ENCODE results near the gene MED8. TPM values are rescaled to one million over a fixed set of nuclear protein-coding genes. Genes with fewer than 3 reads are reported as not detected.

Gene MED8
- total and polyA plus RNA-seq, 9 of the 15 experiments (the other 6 are each of a cell fraction or from before 2014, with no cell fraction given) = 23.0 to 120 (median 56.4) TPM

Small RNA genes within 50 kb of the gene (microRNA-seq; reads per million reads assigned to microRNA genes)
- 0.82 reads per million for gene MIR6734 (ENCODE audit: borderline microRNAs expressed)

Other genes with a start within 250 kb of the MED8 start
Only the 7 nearest of the 11 such genes appear.
- gene C1orf210, start 104.2 kb downstream of the MED8 start, total RNA-seq (2014; rRNA removed) = not detected in 2 replicates
- not detected in 2 replicates for gene C1orf210, start 104.2 kb downstream of the MED8 start, total RNA-seq (2014; rRNA removed; fragmentation: Illumina TruSeq; extraction: Trizol)
- not detected in 2 replicates for gene C1orf210, start 104.2 kb downstream of the MED8 start, total RNA-seq (2015; rRNA removed; fragmentation: Illumina TruSeq; extraction: Trizol)
- gene C1orf210, start 104.2 kb downstream of the MED8 start, total RNA-seq (2021) = not detected in 2 replicates
- not detected in 2 replicates for gene C1orf210, start 104.2 kb downstream of the MED8 start, polyA plus RNA-seq (2011; rRNA removed)
- gene C1orf210, start 104.2 kb downstream of the MED8 start, polyA plus RNA-seq (2014; fragmentation: Illumina TruSeq; extraction: Trizol) = not detected in 2 replicates
- gene C1orf210, start 104.2 kb downstream of the MED8 start, polyA plus RNA-seq (2014; fragmentation: Nextera tagmentation; extraction: Ambion mirVana) = not detected
- gene C1orf210, start 104.2 kb downstream of the MED8 start, polyA plus RNA-seq (2014; rRNA removed) = 0.21 TPM in 1 of 2 replicates, not detected in the other
- gene TIE1, start 88.8 kb downstream of the MED8 start, total RNA-seq (2014; rRNA removed) = 0.14 and 0.16 TPM in 2 replicates
- gene TIE1, start 88.8 kb downstream of the MED8 start, total RNA-seq (2014; rRNA removed; fragmentation: Illumina TruSeq; extraction: Trizol) = not detected in 2 replicates
- gene TIE1, start 88.8 kb downstream of the MED8 start, total RNA-seq (2015; rRNA removed; fragmentation: Illumina TruSeq; extraction: Trizol) = 0.04 TPM in 1 of 2 replicates, not detected in the other
- gene TIE1, start 88.8 kb downstream of the MED8 start, total RNA-seq (2021) = 0.20 and 0.31 TPM in 2 replicates
- gene TIE1, start 88.8 kb downstream of the MED8 start, polyA plus RNA-seq (2011; rRNA removed) = 0.32 and 0.49 TPM in 2 replicates
- 0.07 and 0.17 TPM in 2 replicates for gene TIE1, start 88.8 kb downstream of the MED8 start, polyA plus RNA-seq (2014; fragmentation: Illumina TruSeq; extraction: Trizol)
- not detected for gene TIE1, start 88.8 kb downstream of the MED8 start, polyA plus RNA-seq (2014; fragmentation: Nextera tagmentation; extraction: Ambion mirVana)
- 0.08 and 0.66 TPM in 2 replicates for gene TIE1, start 88.8 kb downstream of the MED8 start, polyA plus RNA-seq (2014; rRNA removed)
- gene MPL, start 52.0 kb downstream of the MED8 start, total RNA-seq (2014; rRNA removed) = not detected in 2 replicates
- gene MPL, start 52.0 kb downstream of the MED8 start, total RNA-seq (2014; rRNA removed; fragmentation: Illumina TruSeq; extraction: Trizol) = not detected in 2 replicates
- gene MPL, start 52.0 kb downstream of the MED8 start, total RNA-seq (2015; rRNA removed; fragmentation: Illumina TruSeq; extraction: Trizol) = not detected in 2 replicates
- gene MPL, start 52.0 kb downstream of the MED8 start, total RNA-seq (2021) = not detected in 2 replicates
- not detected in 2 replicates for gene MPL, start 52.0 kb downstream of the MED8 start, polyA plus RNA-seq (2011; rRNA removed)
- gene MPL, start 52.0 kb downstream of the MED8 start, polyA plus RNA-seq (2014; fragmentation: Illumina TruSeq; extraction: Trizol) = not detected in 2 replicates
- gene MPL, start 52.0 kb downstream of the MED8 start, polyA plus RNA-seq (2014; fragmentation: Nextera tagmentation; extraction: Ambion mirVana) = not detected
- gene MPL, start 52.0 kb downstream of the MED8 start, polyA plus RNA-seq (2014; rRNA removed) = not detected in 2 replicates
- 183 and 244 TPM in 2 replicates for gene CDC20, start 30.8 kb downstream of the MED8 start, total RNA-seq (2014; rRNA removed)
- 94.5 and 106 TPM in 2 replicates for gene CDC20, start 30.8 kb downstream of the MED8 start, total RNA-seq (2014; rRNA removed; fragmentation: Illumina TruSeq; extraction: Trizol)
- 121 and 131 TPM in 2 replicates for gene CDC20, start 30.8 kb downstream of the MED8 start, total RNA-seq (2015; rRNA removed; fragmentation: Illumina TruSeq; extraction: Trizol)
- gene CDC20, start 30.8 kb downstream of the MED8 start, total RNA-seq (2021) = 212 and 224 TPM in 2 replicates
- gene CDC20, start 30.8 kb downstream of the MED8 start, polyA plus RNA-seq (2011; rRNA removed) = 92.8 and 173 TPM in 2 replicates
- 178 and 197 TPM in 2 replicates for gene CDC20, start 30.8 kb downstream of the MED8 start, polyA plus RNA-seq (2014; fragmentation: Illumina TruSeq; extraction: Trizol)
- gene CDC20, start 30.8 kb downstream of the MED8 start, polyA plus RNA-seq (2014; fragmentation: Nextera tagmentation; extraction: Ambion mirVana) = 10 to 100 TPM; 45.2 to 70.6 TPM
- 141 and 146 TPM in 2 replicates for gene CDC20, start 30.8 kb downstream of the MED8 start, polyA plus RNA-seq (2014; rRNA removed)
- 53.4 and 73.1 TPM in 2 replicates for gene ELOVL1, start 21.8 kb downstream of the MED8 start, total RNA-seq (2014; rRNA removed)
- 48.1 and 51.0 TPM in 2 replicates for gene ELOVL1, start 21.8 kb downstream of the MED8 start, total RNA-seq (2014; rRNA removed; fragmentation: Illumina TruSeq; extraction: Trizol)
- 65.3 and 66.6 TPM in 2 replicates for gene ELOVL1, start 21.8 kb downstream of the MED8 start, total RNA-seq (2015; rRNA removed; fragmentation: Illumina TruSeq; extraction: Trizol)
- 66.8 and 73.2 TPM in 2 replicates for gene ELOVL1, start 21.8 kb downstream of the MED8 start, total RNA-seq (2021)
- 157 and 159 TPM in 2 replicates for gene ELOVL1, start 21.8 kb downstream of the MED8 start, polyA plus RNA-seq (2011; rRNA removed)
- 108 and 120 TPM in 2 replicates for gene ELOVL1, start 21.8 kb downstream of the MED8 start, polyA plus RNA-seq (2014; fragmentation: Illumina TruSeq; extraction: Trizol)
- 100 to 1,000 TPM in 1 of 2 experiments, 10 to 100 TPM in 1; 70.3 to 147 TPM for gene ELOVL1, start 21.8 kb downstream of the MED8 start, polyA plus RNA-seq (2014; fragmentation: Nextera tagmentation; extraction: Ambion mirVana)
- 74.0 and 82.4 TPM in 2 replicates for gene ELOVL1, start 21.8 kb downstream of the MED8 start, polyA plus RNA-seq (2014; rRNA removed)
- 9.2 and 11.5 TPM in 2 replicates for gene SZT2, start 99 bp upstream of the MED8 start, total RNA-seq (2014; rRNA removed)
- 12.8 and 14.5 TPM in 2 replicates for gene SZT2, start 99 bp upstream of the MED8 start, total RNA-seq (2014; rRNA removed; fragmentation: Illumina TruSeq; extraction: Trizol)
- gene SZT2, start 99 bp upstream of the MED8 start, total RNA-seq (2015; rRNA removed; fragmentation: Illumina TruSeq; extraction: Trizol) = 14.4 and 15.8 TPM in 2 replicates
- gene SZT2, start 99 bp upstream of the MED8 start, total RNA-seq (2021) = 27.0 and 31.0 TPM in 2 replicates
- 9.1 and 14.4 TPM in 2 replicates for gene SZT2, start 99 bp upstream of the MED8 start, polyA plus RNA-seq (2011; rRNA removed)
- 14.7 and 15.1 TPM in 2 replicates for gene SZT2, start 99 bp upstream of the MED8 start, polyA plus RNA-seq (2014; fragmentation: Illumina TruSeq; extraction: Trizol)
- 1 to 10 TPM in 1 of 2 experiments, under 1 TPM in 1; 0.88 to 1.3 TPM for gene SZT2, start 99 bp upstream of the MED8 start, polyA plus RNA-seq (2014; fragmentation: Nextera tagmentation; extraction: Ambion mirVana)
- gene SZT2, start 99 bp upstream of the MED8 start, polyA plus RNA-seq (2014; rRNA removed) = 16.7 and 18.4 TPM in 2 replicates
- 3.2 and 3.6 TPM in 2 replicates for gene HYI, start 64.1 kb upstream of the MED8 start, total RNA-seq (2014; rRNA removed)
- gene HYI, start 64.1 kb upstream of the MED8 start, total RNA-seq (2014; rRNA removed; fragmentation: Illumina TruSeq; extraction: Trizol) = 0.38 and 0.69 TPM in 2 replicates
- 1.7 and 1.8 TPM in 2 replicates for gene HYI, start 64.1 kb upstream of the MED8 start, total RNA-seq (2015; rRNA removed; fragmentation: Illumina TruSeq; extraction: Trizol)
- gene HYI, start 64.1 kb upstream of the MED8 start, total RNA-seq (2021) = 2.2 and 3.2 TPM in 2 replicates
- 1.1 and 1.2 TPM in 2 replicates for gene HYI, start 64.1 kb upstream of the MED8 start, polyA plus RNA-seq (2011; rRNA removed)
- 0.35 and 1.1 TPM in 2 replicates for gene HYI, start 64.1 kb upstream of the MED8 start, polyA plus RNA-seq (2014; fragmentation: Illumina TruSeq; extraction: Trizol)
- under 1 TPM in 1 of 2 experiments, not detected in 1; 0.04 TPM for gene HYI, start 64.1 kb upstream of the MED8 start, polyA plus RNA-seq (2014; fragmentation: Nextera tagmentation; extraction: Ambion mirVana)
- gene HYI, start 64.1 kb upstream of the MED8 start, polyA plus RNA-seq (2014; rRNA removed) = 2.3 and 4.1 TPM in 2 replicates